Activated CD4-positive, alpha-beta T cell treated with anti-CD3 and anti-CD28 coated beads, Interleukin-2, amount 50 U/mL, for 48 hours (primary cell): ENCODE data around the gene LRCOL1.
"Not testable (repeated sequence)": the region's sequence is repeated elsewhere in the genome, so short reads cannot be mapped to it uniquely, and the experiment has no call there.

Source experiments
- DNase-seq, 2 experiments: peaks; one replicate each; pipeline ENCODE4 v3.0.0-alpha.2; 2020

The LRCOL1 gene

GRCh38 chr12:132600048-132601032 is 10.0 kb downstream of the LRCOL1 start:
- DNase-seq = peak; percentile 41 to 57

GRCh38 chr12:132599502-132599901 is 10.9 kb downstream of the LRCOL1 start:
- DNase-seq = not testable (repeated sequence)

GRCh38 chr12:132597333-132598316 is 12.8 kb downstream of the LRCOL1 start:
- peak in 1 of 2 experiments; percentile 28 for DNase-seq

- DNase-seq = no peak
These were observed 14.4 kb downstream of the LRCOL1 start for GRCh38 chr12:132596016-132596415.

GRCh38 chr12:132595183-132595582 is 15.2 kb downstream of the LRCOL1 start:
- no peak for DNase-seq

- peak; percentile 24 to 48 for DNase-seq
These were observed 16.4 kb downstream of the LRCOL1 start for GRCh38 chr12:132593938-132594358.

- no peak for DNase-seq
These were observed 16.9 kb downstream of the LRCOL1 start for GRCh38 chr12:132593521-132593920.

- no peak for DNase-seq
These were observed 17.3 kb downstream of the LRCOL1 start for GRCh38 chr12:132593071-132593470.

GRCh38 chr12:132592282-132592970 is 18.0 kb downstream of the LRCOL1 start:
- DNase-seq = no peak

GRCh38 chr12:132591107-132591935 is 19.1 kb downstream of the LRCOL1 start:
- no peak for DNase-seq

- DNase-seq = no peak
These were observed 21.3 kb downstream of the LRCOL1 start for GRCh38 chr12:132588821-132589669.

GRCh38 chr12:132588319-132588718 is 22.1 kb downstream of the LRCOL1 start:
- no peak for DNase-seq

GRCh38 chr12:132587781-132588180 is 22.6 kb downstream of the LRCOL1 start:
- no peak for DNase-seq

GRCh38 chr12:132586929-132587328 is 23.5 kb downstream of the LRCOL1 start:
- no peak for DNase-seq

GRCh38 chr12:132585177-132585576 is 25.2 kb downstream of the LRCOL1 start:
- DNase-seq = no peak

GRCh38 chr12:132584429-132584828 is 26.0 kb downstream of the LRCOL1 start:
- no peak for DNase-seq

- DNase-seq = no peak
These were observed 26.6 kb downstream of the LRCOL1 start for GRCh38 chr12:132583736-132584135.

- no peak for DNase-seq
These were observed 27.0 kb downstream of the LRCOL1 start for GRCh38 chr12:132583411-132583710.

- no peak for DNase-seq
These were observed 27.6 kb downstream of the LRCOL1 start for GRCh38 chr12:132582582-132583410.

GRCh38 chr12:132582058-132582420 is 28.3 kb downstream of the LRCOL1 start:
- no peak for DNase-seq
